A673 (cell line): ENCODE measurements around the gene GALNT10. TPM values are rescaled to one million over a fixed set of nuclear protein-coding genes. Genes with fewer than 3 reads are reported as not detected.

Source experiments
- BruUV-seq: library from RNA; stranded (reverse); fragments of 400-500 nt; replicated peaks from 2 replicates; lab custom pipeline; 2021; lab: Mats Ljungman, UMichigan
- CTCF ChIA-PET: fragments of 300-600 bp; sonication (Branson Sonifier 250); formaldehyde crosslinking; loops from one replicate; lab custom pipeline; 2022; ENCODE audit warnings: antibody characterized with exemption; lab: Charles Lee
- POLR2A ChIA-PET: fragments of 300-600 bp; sonication (Branson Sonifier 250); formaldehyde crosslinking; loops from one replicate; lab custom pipeline; 2022; ENCODE audit warnings: antibody characterized with exemption; ENCODE audit not compliant: low non-redundant PET; lab: Charles Lee
- DNase-seq: peaks from one replicate; pipeline ENCODE4 v3.0.0-alpha.2; 2015; ENCODE audit warnings: low spot score
- H3K27ac ChIP-seq: fragments of 200-600 bp; sonication (generic); 2 replicates; pipeline ENCODE4 v1.5.1; 2016; ENCODE audit warnings: mixed run types, low read depth, mild to moderate bottlenecking, mixed read lengths, antibody characterized with exemption, low read length; ENCODE audit not compliant: poor library complexity, severe bottlenecking
- H3K27me3 ChIP-seq: fragments of 200-600 bp; sonication (generic); replicated peaks from 2 replicates; pipeline ENCODE4 v1.6.1; 2017; ENCODE audit warnings: mixed run types, low read depth, mild to moderate bottlenecking, mixed read lengths, antibody characterized with exemption, low read length; ENCODE audit not compliant: insufficient read depth, poor library complexity
- H3K36me3 ChIP-seq: fragments of 200-600 bp; sonication (generic); 2 replicates; pipeline ENCODE4 v1.6.1; 2016; ENCODE audit warnings: mixed run types, mild to moderate bottlenecking, mixed read lengths, antibody characterized with exemption, low read length; ENCODE audit not compliant: insufficient read depth, poor library complexity, severe bottlenecking
- H3K4me1 ChIP-seq: fragments of 200-600 bp; sonication (generic); 2 replicates; pipeline ENCODE4 v1.6.1; 2017; ENCODE audit warnings: mixed run types, mild to moderate bottlenecking, mixed read lengths, antibody characterized with exemption, low read length; ENCODE audit not compliant: insufficient read depth, poor library complexity, severe bottlenecking
- H3K4me3 ChIP-seq: fragments of 200-600 bp; sonication (generic); 2 replicates; pipeline ENCODE4 v1.5.1; 2016; ENCODE audit warnings: low read depth, mixed run types, mild to moderate bottlenecking, mixed read lengths, low read length; ENCODE audit not compliant: poor library complexity, severe bottlenecking
- H3K9me3 ChIP-seq: fragments of 200-600 bp; sonication (generic); 2 replicates; pipeline ENCODE4 v1.6.1; 2016; ENCODE audit warnings: mixed run types, low read depth, mild to moderate bottlenecking, mixed read lengths, antibody characterized with exemption, low read length; ENCODE audit not compliant: poor library complexity, severe bottlenecking
- CTCF ChIP-seq: fragments of 300-800, 200-600 bp; sonication (generic); conservative IDR thresholded peaks from 2 replicates; pipeline ENCODE4 v1.5.1; 2017; ENCODE audit warnings: low read depth, mild to moderate bottlenecking, antibody characterized with exemption, low read length, moderate library complexity, mixed read lengths
- EZH2 ChIP-seq: fragments of 200-600 bp; sonication (generic); IDR thresholded peaks from 2 replicates; pipeline ENCODE4 v1.6.1; 2017; ENCODE audit warnings: borderline replicate concordance, low read depth, mild to moderate bottlenecking, mixed read lengths, antibody characterized with exemption, low read length; ENCODE audit not compliant: poor library complexity, severe bottlenecking
- intact Hi-C: fragments of 100-400 bp; cut with micrococcal nuclease; formaldehyde crosslinking; loops from one replicate; pipeline ENCODE4 v1.10.0; 2022; ENCODE audit not compliant: unreplicated experiment
- total RNA-seq: library from RNA; stranded (reverse); gene quantifications from 2 replicates; pipeline ENCODE4 v1.2.3, GENCODE V29; 2021

Gene GALNT10
- total RNA-seq, 1 experiment from 2014 or later = 17.9 TPM

GRCh38 chr5:154435226-154435625 lies 244.7 kb downstream of the GALNT10 start:
- TF ChIP-seq CTCF (no peak), EZH2 (no peak)
- no peaks in the 10 kb centered on the region for H3K4me1 ChIP-seq
- DNase-seq = no peak
- BruUV-seq = no TSS peak
- H3K36me3 ChIP-seq = no peaks in the 10 kb centered on the region
- ChIA-PET POLR2A (no interaction called here), CTCF (no interaction called here)
- intact Hi-C loops = no loop called here
- no peak overlapping the region for H3K27ac ChIP-seq
- H3K27me3 ChIP-seq = no peaks in the 10 kb centered on the region
- no peak overlapping the region for H3K4me3 ChIP-seq
- no peaks in the 10 kb centered on the region for H3K9me3 ChIP-seq

GRCh38 chr5:154437281-154437965 lies 246.9 kb downstream of the GALNT10 start:
- intact Hi-C loops = no loop called here
- no peaks in the 10 kb centered on the region for H3K36me3 ChIP-seq
- TF ChIP-seq EZH2 (no peak), CTCF (no peak)
- no peak overlapping the region for H3K4me3 ChIP-seq
- no peaks in the 10 kb centered on the region for H3K9me3 ChIP-seq
- CTCF ChIA-PET = no interaction called here
- POLR2A ChIA-PET = no interaction called here
- BruUV-seq = no TSS peak
- H3K4me1 ChIP-seq = no peaks in the 10 kb centered on the region
- no peak overlapping the region for H3K27ac ChIP-seq
- DNase-seq = no peak
- no peaks in the 10 kb centered on the region for H3K27me3 ChIP-seq

- no TSS peak for BruUV-seq
- intact Hi-C loops = no loop called here
- Histone ChIP-seq H3K27me3 (no peaks in the 10 kb centered on the region), H3K36me3 (no peaks in the 10 kb centered on the region), H3K27ac (no peak overlapping the region), H3K9me3 (no peaks in the 10 kb centered on the region), H3K4me3 (no peak overlapping the region), H3K4me1 (no peaks in the 10 kb centered on the region)
- TF ChIP-seq EZH2 (no peak), CTCF (no peak)
- ChIA-PET POLR2A (no interaction called here), CTCF (no interaction called here)
- no peak for DNase-seq
These were observed 250.0 kb downstream of the GALNT10 start for GRCh38 chr5:154440540-154440939.
